GM18870 (cell line): Measurements from ENCODE around the gene SP9.
"Not testable (repeated sequence)": the region's sequence is repeated elsewhere in the genome, so short reads cannot be mapped to it uniquely, and the experiment has no call there.

Experiments
- ATAC-seq: cut with Tn5 transposase; IDR thresholded peaks from one replicate; pipeline ENCODE4 v1.9.1; 2021; ENCODE audit warnings: moderate library complexity; ENCODE audit not compliant: unreplicated experiment

Gene SP9

DNA sequence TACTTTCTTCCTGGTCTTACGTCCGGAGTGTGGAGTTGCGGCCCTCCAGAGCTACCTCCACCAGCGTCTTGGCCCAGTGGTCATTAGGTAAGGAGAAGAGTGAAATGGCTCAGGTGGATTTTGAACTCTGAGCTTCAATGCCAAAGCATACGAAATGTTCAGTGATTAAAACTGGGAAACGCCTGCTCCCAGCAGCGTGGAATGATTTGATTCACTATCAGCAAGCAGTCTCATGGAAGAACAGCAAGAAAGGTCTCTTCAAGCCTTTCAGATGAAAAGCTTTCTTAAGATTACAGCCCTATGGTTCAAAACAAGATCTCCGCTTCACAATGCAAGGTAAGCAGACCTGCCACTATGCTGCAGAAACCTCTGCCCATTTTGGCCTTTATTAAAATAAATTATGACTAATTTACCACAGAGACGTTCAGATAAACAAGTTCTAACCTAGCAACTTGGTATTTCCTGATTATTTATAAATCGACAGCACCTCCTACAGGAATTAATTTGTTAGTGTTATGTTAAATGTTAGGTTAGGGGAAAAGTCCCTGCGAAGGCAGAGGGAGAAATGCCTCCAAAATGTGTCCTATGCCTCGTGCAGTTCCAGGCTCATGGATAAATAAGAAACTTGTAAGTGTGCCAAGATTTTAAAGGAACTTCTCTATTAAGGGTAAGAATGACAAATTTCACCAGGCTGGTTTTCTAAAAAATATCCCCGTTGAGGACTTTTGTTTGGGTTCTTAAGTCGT lies 10.1 kb downstream of the SP9 start:
- ATAC-seq: no peak

DNA sequence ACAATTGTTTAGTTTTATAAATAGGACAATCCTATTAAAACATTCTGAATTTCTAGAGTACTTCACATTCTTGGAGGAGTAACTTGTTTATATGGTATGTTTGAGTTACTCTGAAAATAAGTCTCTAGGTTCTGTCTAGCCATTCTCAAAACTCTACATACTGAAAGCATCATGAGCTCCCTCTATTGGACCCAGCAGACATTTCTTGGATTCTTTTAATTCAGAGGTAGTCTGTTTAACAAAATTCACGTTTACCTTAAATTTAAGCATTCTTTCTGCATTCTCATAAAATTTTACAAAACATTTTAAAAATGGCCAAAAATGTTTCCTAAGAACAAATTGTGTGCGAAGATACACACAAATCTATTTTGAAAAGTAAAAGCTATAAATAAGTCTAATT lies 15.3 kb downstream of the SP9 start:
- ATAC-seq: no peak

DNA sequence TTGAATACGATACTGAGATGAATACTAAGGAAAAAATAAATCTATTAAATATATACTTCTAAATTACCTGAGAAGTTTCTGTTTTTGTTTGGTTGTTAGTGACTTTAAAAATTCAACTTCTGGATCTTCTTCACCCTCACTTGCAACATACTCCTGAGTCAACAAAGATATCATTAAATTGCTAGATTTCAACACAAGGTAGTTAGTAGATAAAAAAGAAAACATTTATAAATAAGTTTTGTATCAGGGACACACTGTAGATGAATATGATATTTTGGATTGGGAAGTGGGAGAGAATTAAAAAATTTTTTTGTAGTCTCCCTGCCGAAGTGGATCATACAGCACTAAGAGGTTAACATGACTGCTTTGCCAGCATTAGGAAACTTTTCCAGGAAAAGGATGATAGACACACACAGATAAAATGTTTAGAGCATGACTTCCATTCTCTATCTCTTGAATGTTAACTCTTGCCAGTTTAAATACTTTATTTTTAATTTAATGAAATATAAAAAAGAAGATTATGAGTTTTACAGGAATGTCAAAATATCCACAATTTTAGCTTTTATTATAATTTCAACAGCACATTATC lies 15.9 kb downstream of the SP9 start:
- ATAC-seq: no peak

DNA sequence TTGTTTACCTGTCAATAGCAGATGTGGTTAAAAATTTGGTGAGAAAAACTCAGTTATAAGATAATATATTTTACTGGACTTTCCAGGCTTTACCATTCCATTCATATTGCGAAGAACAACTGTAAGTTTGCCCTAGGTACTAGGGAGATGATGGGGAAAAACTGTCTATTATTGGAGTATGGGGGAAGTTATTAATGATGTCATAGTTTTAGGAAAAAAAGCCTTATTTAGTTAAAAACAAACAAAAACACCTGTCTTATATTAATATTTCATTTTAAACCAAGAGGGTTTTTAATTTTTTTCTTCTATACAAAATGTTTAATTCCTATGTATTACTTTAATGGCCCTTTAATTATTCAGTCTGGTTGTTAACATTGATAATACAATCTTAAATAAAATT lies 18.2 kb downstream of the SP9 start:
- no peak for ATAC-seq

DNA sequence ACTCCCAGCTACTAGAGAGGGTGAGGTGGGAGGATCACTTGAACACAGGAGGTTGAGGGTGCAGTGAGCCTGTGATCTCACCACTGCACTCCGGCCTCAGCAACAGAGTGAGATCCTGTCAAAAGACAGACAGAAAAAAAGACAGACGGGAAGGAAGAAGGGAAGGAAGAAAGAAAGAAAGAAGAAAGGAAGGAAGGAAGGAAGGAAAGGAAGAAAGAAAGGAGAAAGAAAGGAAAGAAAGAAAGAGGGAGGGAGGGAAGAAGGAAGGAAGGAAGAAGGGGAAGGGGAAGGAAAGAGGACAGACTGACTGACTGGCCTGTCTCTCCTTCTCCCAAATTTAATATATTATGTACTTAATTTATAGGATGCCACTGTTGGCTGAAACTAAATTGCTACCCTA lies 21.6 kb downstream of the SP9 start:
- ATAC-seq: no peak

DNA sequence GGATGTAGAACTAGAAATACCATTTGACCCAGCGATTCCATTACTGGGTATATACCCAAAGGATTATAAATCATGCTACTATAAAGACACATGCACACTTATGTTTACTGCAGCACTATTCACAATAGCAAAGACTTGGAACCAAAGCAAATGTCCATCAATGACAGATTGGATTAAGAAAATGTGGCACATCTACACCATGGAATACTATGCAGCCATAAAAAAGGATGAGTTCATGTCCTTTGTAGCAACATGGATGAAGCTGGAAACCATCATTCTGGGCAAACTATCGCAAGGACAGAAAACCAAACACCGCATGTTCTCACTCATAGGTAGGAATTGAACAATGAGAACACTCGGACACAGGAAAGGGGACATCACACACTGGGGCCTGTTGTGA lies 24.9 kb downstream of the SP9 start:
- ATAC-seq: not testable (repeated sequence)

DNA sequence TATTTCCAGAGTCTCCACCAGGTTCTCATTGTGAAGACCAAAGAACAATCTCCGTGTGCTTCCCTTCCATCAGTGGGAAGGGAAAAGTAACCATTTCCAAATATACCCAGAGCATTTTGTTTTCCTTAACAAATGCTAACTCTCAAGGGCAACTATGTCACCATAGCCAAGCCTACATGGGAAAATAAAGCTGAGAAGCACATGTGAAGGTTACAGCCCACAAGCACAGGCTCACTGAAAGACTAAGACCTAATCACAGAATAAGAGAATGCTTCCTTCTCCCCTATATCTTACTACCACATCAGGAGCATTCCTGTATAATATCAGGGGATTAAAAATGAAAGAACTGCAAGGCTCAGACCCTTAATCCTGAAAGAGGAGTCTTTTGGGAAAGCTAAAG lies 28.2 kb downstream of the SP9 start:
- no peak for ATAC-seq

DNA sequence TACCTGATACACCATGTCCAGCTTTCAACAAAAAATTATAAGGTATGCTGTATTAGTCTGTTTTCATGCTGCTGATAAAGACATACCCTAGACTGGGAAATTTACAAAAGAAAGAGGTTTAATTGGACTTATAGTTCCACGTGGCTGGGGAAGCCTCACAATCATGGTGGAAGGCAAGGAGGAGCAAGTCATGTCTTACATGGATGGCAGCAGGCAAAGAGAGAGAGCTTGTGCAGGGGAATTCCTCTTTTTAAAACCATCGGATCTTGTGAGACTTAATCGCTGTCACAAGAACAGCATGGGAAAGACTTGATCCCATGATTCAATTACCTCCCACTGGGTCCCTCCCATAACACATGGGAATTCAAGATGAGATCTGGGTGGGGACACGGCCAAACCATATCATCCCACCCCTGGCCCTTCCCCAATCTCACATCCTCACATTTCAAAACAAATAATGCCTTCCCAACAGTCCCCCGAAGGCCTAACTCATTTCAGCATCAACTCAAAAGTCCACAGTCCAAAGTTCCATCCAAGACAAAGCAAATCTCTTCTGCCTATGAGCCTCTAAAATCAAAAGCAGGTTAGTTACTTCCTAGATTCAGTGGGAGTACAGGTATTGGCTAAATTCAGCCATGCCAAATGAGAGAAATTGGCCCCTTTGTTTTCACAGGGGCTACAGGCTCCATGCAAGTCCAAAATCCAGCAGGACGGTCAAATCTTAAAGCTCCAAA lies 28.9 kb downstream of the SP9 start:
- ATAC-seq: not testable (repeated sequence)

DNA sequence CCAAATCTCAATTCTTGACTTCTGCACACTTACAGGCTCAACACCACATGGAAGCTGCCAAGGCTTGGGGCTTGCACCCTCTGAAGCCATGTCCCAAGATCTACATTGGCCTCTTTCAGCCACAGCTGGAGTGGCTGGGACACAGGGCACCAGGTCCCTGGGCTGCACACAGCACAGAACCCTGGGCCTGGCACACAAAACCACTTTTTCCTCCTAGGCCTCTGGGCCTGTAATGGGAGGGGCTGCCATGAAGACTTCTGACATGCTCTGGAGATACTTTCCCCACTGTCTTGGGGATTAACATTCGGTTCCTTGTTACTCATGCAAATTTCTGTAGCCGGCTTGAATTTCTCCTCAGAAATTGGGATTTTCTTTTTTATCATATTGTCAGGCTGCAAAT lies 29.9 kb downstream of the SP9 start:
- no peak for ATAC-seq

DNA sequence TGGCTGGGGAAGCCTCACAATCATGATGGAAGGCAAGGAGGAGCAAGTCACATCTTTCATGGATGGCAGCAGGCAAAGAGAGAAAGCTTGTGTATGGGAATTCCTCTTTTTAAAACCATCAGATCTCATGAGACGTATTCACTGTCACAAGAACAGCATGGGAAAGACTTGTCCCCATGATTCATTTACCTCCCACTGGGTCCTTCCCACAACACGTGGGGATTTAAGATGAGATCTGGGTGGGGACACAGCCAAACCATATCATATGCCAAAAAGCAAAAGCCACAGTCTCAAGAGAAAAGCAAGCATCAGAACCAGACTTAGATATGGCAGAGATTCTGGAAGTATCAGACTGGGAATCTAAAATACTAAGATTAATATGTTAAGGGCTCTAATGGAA lies 30.8 kb downstream of the SP9 start:
- no peak for ATAC-seq

DNA sequence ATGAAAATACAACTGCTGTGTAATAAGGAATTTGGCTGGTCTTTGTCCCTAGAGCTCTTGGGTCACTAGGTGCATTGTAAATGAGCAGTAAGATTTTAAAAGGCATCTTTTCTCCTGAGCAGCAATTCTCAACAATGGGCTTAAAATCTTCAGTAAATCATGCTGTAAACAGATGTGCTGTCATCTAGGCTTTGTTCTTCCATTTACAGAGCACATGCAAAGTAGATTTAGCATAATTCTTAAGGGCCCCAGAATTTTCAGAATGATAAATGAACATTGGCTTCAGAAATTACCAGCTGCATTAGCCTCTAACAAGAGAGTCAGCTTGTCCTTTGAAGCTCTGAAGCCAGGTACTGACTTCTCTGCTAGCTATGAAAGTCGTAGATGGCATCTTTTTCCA lies 33.9 kb downstream of the SP9 start:
- ATAC-seq: no peak

DNA sequence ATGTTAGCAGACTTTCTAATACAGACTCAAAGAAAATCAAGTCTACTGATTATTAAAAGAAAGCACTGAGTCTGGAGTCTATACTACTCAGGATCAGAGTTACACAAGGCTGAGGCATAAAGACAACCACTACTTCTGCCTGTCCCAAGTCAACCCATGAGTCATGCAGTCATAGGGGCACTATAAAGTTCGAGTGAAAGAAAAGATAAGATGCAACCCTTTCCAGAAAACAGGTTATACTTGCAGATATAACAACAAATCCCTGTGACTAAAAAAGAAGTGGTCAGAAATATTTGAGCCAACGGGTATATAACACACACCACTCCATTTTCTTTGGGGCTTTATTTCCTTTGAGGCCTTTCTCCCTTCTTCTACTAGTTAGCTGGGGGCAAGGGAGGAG lies 42.2 kb downstream of the SP9 start:
- ATAC-seq: no peak

DNA sequence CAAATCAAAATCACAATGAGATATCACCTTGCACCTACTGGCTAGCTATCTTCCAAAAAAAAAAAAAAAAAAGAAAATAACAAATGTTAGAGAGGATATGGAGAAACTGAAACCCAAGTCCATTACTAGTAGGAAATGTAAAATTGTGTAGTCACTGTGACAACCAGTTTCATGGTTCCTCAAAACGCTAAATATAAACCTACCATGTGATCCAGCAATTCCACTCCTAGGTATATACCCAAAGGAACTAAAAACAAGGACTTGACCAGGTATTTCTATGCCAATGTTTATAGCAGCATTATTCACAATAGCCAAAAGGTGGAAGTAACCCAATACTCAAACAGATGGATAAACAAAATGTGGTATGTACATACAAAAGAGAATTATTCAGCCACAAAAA lies 49.0 kb downstream of the SP9 start:
- ATAC-seq: no peak

DNA sequence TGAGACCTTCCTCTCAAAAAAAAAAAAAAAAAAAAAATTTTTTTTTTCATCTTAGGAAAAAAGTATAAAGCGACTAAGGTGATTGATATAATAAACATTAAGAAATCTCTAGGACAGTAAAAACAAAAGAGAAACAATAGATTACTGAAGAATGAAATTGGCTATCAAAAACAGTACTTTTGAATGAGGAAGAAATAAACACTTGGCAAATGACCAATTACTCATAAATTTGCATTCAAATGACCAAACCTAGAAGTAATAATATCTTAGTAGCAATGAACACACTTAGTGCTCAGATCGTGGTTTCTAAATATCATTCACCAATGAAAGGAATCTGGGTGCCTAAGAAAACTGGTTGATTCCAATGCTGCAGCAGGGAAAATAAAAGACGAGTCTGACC lies 50.4 kb downstream of the SP9 start:
- ATAC-seq: no peak
